C4-2B (cell line): Measurements from ENCODE around the gene LSM7.
"Not testable (repeated sequence)": the region's sequence is repeated elsewhere in the genome, so short reads cannot be mapped to it uniquely, and the experiment has no call there.

ENCODE experiments used
- H3K27ac ChIP-seq: fragments of 450-650 bp; 2 replicates; pipeline ENCODE4 v1.5.1; 2017
- ZFX ChIP-seq: fragments of 450-650 bp; IDR thresholded peaks from 2 replicates; pipeline ENCODE4 v1.6.1; 2017
- TF ChIP-seq, protein P1 (sequence below): fragments of 450-650 bp; conservative IDR thresholded peaks from 2 replicates; pipeline ENCODE4 v1.5.1; 2017; ENCODE audit warnings: mild to moderate bottlenecking

Gene LSM7

DNA sequence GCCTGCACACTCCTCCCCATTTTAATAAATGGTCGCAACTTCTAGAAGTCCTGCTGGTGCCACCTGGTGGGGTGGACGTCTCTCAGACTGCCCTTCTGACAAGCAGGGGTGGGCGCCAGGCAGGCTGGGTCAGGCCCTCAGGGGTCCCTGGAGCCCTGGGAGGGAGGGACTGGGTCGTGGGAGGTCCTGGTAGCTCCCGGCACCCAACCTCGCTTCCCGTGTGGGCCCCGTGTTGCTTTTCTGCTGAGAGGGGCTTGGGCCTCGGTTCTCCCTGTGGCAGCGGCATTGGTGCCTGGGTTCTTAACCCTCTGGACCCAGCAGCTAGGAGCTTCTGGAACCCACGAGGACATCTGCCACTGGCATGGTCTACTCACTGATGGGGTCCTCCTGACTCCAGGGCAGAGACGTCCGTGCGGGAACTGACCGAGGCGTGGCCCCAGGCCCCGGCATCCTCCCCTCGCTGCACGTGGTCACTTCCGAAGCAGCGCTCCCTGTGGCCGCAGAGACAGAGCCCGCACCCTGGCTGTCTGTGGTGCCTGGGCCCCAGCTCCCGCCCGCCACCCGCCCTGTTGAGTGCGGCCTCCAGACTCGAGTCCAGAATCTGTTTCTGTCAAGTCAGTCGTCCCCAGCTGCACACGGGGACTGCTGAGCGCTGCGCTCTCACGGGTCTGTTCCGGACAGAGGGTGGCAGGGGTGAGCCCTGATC is 25.7 kb upstream of the LSM7 start:
- no peak for TF ChIP-seq ZFX
- TF ChIP-seq, protein P1, sequence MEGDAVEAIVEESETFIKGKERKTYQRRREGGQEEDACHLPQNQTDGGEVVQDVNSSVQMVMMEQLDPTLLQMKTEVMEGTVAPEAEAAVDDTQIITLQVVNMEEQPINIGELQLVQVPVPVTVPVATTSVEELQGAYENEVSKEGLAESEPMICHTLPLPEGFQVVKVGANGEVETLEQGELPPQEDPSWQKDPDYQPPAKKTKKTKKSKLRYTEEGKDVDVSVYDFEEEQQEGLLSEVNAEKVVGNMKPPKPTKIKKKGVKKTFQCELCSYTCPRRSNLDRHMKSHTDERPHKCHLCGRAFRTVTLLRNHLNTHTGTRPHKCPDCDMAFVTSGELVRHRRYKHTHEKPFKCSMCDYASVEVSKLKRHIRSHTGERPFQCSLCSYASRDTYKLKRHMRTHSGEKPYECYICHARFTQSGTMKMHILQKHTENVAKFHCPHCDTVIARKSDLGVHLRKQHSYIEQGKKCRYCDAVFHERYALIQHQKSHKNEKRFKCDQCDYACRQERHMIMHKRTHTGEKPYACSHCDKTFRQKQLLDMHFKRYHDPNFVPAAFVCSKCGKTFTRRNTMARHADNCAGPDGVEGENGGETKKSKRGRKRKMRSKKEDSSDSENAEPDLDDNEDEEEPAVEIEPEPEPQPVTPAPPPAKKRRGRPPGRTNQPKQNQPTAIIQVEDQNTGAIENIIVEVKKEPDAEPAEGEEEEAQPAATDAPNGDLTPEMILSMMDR = no peak
- no peak overlapping the region for H3K27ac ChIP-seq

DNA sequence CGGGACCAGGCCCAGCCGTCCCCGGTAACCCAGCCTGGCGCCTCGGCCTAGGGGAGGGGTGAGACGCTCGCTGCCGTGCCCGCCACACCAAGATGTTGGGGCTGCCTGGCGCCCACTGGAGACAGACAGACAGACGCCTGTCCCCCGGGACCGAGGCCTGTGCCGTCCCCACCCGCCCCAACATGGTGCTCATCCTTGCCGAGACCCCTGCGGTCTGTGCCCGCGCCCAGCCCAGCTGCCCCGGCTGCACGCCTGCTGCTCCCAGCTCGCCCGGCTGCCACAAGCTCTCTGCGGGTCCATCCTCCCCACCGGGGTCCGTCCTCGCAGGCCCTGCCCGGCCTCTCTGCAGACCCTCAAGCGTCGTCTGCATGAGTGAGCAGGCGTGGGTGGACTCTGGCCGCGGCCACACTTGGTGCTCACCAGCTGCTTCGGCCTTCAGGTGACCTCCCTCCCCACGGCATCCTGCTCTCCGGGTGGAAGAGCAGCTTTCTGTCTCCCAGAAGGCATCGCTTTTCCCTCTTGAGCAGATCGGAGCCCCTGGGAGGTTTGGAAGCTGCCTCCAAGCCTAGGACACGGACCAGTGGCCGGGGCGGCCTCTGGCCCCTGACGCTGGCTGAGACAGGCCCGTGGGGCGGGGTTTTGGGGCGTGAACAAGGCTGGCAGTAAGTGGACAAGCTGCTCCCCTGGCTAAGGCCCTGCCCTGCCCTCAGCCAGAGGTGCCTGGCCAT is 24.9 kb upstream of the LSM7 start:
- TF ChIP-seq, protein P1 = no peak
- no peak for TF ChIP-seq ZFX
- H3K27ac ChIP-seq = no peak overlapping the region

DNA sequence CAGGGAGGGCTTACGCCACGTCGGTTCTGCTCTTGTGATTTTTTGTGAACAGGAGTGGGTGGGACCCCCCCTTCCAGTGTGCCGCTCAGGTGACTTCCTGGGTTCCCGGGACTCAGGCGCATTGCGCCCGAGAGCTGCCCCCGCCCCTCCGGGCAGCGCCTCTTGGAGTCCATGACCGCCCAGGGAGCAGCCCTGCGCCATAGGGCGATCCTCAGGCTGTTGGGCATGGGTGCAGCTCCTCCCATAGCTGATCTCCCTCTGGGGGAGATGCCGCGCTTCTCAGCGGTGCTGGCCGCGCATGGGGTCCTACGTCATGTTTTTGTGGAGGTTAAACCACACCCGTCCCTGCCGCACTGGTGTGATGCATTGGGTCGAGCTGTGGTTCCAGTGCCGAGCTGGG is 23.7 kb upstream of the LSM7 start:
- no peak overlapping the region for H3K27ac ChIP-seq
- TF ChIP-seq, protein P1 = no peak
- no peak for TF ChIP-seq ZFX

DNA sequence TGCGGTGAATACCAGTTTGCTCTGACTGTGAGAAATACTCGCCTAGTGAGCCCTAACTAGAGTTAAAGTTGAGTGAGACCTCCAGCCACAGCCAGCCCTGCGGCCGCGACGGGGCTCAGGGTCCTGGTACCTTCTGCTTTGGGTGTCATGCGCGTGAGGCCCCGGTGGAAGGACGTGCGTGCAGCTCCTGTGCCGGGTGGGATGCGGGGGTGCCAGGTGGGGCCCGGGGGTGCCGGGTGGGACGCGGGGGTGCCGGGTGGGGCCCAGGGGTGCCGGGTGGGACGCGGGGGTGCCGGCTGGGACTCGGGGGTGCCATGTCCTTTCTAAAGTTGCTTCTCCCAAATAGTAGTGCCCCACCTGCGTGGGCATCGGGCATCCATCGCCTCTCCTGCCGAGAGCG is 23.2 kb upstream of the LSM7 start:
- H3K27ac ChIP-seq = no peak overlapping the region
- TF ChIP-seq, protein P1 = no peak
- TF ChIP-seq ZFX = no peak

DNA sequence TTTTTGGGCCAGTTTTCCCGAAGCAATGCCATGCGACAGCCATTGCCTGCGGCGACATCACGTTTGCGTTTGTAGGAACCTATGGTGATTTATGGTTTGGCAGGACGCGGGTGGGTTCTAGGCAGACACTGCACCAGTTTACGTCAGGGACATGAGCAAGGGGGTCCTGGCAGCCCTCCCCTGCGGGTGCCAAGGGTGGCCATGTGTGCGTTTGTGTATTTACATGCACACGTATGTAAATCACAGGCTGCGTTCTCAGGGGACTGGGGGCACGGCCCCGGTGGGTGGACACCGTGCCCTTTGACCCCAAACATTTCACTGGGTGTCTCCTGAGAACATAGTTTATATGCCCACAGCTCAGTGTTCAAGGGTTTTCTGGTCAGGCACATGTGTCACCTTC is 22.3 kb upstream of the LSM7 start:
- TF ChIP-seq, protein P1 = no peak
- no peak for TF ChIP-seq ZFX
- no peak overlapping the region for H3K27ac ChIP-seq

DNA sequence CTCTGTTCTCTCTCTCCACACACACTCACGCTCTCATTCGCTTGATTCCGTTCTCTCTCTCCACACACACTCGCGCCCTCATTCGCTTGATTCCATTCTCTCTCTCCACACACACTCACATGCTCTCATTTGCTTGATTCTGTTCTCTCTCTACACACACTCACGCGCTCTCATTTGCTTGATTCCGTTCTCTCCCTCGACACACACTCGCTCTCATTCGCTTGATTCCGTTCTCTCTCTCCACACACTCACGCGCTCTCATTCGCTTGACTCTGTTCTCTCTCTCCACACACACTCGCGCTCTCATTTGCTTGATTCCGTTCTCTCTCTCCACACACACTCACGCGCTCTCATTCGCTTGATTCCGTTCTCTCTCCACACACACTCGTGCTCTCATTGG is 21.4 kb upstream of the LSM7 start:
- H3K27ac ChIP-seq = not testable (repeated sequence)

GRCh38 chr19:2345794-2346663 is 17.6 kb upstream of the LSM7 start:
- no peak for TF ChIP-seq ZFX
- TF ChIP-seq, protein P1 = no peak
- H3K27ac ChIP-seq = no peak overlapping the region
